ENCODE data around the gene SYT14.
A peak's percentile ranks its signal among the peaks of the same experiment; 100 is the strongest.
"Not testable (repeated sequence)": the region's sequence is repeated elsewhere in the genome, so short reads cannot be mapped to it uniquely, and the experiment has no call there.

The SYT14 gene

GRCh38 chr1:209898851-209899250 is 39.2 kb upstream of the SYT14 start:
- H3K9me3 ChIP-seq (replicated peaks; ENCODE audit: insufficient read depth, low read length); H3K27ac ChIP-seq (ENCODE audit: low read length); H3K4me1 ChIP-seq (ENCODE audit: low read length); H4K20me1 ChIP-seq (ENCODE audit: insufficient read depth, low read length); H3K27me3 ChIP-seq (replicated peaks; ENCODE audit: insufficient read depth, low read length); DNase-seq; H3F3A ChIP-seq (ENCODE audit: insufficient read depth, low read length); H3K4me3 ChIP-seq (ENCODE audit: low read length); H3K79me2 ChIP-seq (ENCODE audit: low read length); H3K36me3 ChIP-seq (replicated peaks; ENCODE audit: insufficient read depth, low read length); H3K9me2 ChIP-seq (replicated peaks; ENCODE audit: insufficient read depth, low read length); H2AFZ ChIP-seq (ENCODE audit: low read length); H3K9ac ChIP-seq (ENCODE audit: low read length); H3K4me2 ChIP-seq (ENCODE audit: low read depth, low read length): not testable (repeated sequence)

- H3K9ac ChIP-seq (ENCODE audit: low read length): no peak overlapping the region
- no peaks in the 10 kb centered on the region for H3K27me3 ChIP-seq (replicated peaks; ENCODE audit: insufficient read depth, low read length)
- H3K36me3 ChIP-seq (replicated peaks; ENCODE audit: insufficient read depth, low read length): no peaks in the 10 kb centered on the region
- no peak for TF ChIP-seq EZH2 (optimal IDR thresholded peaks at IDR 0.05; ENCODE audit: low read depth, low read length)
- no peak for TF ChIP-seq EZH2phosphoT487 (IDR thresholded peaks at IDR 0.05; ENCODE audit: low read length)
- peak; percentile 66 for TF ChIP-seq CTCF (IDR thresholded peaks at IDR 0.05; ENCODE audit: low read length)
- H3K4me1 ChIP-seq (ENCODE audit: low read length): no peaks in the 10 kb centered on the region
- no peak overlapping the region for H3K27ac ChIP-seq (ENCODE audit: low read length)
- no peaks in the 10 kb centered on the region for H4K20me1 ChIP-seq (ENCODE audit: insufficient read depth, low read length)
- no peaks in the 10 kb centered on the region for H3K9me2 ChIP-seq (replicated peaks; ENCODE audit: insufficient read depth, low read length)
- no peak overlapping the region for H3K4me3 ChIP-seq (ENCODE audit: low read length)
- no peak overlapping the region for H2AFZ ChIP-seq (ENCODE audit: low read length)
- H3K9me3 ChIP-seq (replicated peaks; ENCODE audit: insufficient read depth, low read length): no peaks in the 10 kb centered on the region
- DNase-seq: peak; percentile 29
- no peaks in the 10 kb centered on the region for H3K79me2 ChIP-seq (ENCODE audit: low read length)
- no peaks in the 10 kb centered on the region for H3F3A ChIP-seq (ENCODE audit: insufficient read depth, low read length)
- H3K4me2 ChIP-seq (ENCODE audit: low read depth, low read length): no peak overlapping the region
Observed at GRCh38 chr1:209899948-209900347, 38.1 kb upstream of the SYT14 start.

GRCh38 chr1:209900734-209901133 is 37.3 kb upstream of the SYT14 start:
- TF ChIP-seq CTCF (IDR thresholded peaks at IDR 0.05; ENCODE audit: low read length) (no peak), EZH2phosphoT487 (IDR thresholded peaks at IDR 0.05; ENCODE audit: low read length) (no peak), EZH2 (optimal IDR thresholded peaks at IDR 0.05; ENCODE audit: low read depth, low read length) (no peak)
- no peak for DNase-seq
- Histone ChIP-seq H3K27ac (ENCODE audit: low read length) (no peak overlapping the region), H3K9ac (ENCODE audit: low read length) (no peak overlapping the region), H4K20me1 (ENCODE audit: insufficient read depth, low read length) (no peaks in the 10 kb centered on the region), H3K4me1 (ENCODE audit: low read length) (no peaks in the 10 kb centered on the region), H3K9me2 (replicated peaks; ENCODE audit: insufficient read depth, low read length) (no peaks in the 10 kb centered on the region), H3K36me3 (replicated peaks; ENCODE audit: insufficient read depth, low read length) (no peaks in the 10 kb centered on the region), H3K4me3 (ENCODE audit: low read length) (no peak overlapping the region), H3K9me3 (replicated peaks; ENCODE audit: insufficient read depth, low read length) (no peaks in the 10 kb centered on the region), H3F3A (ENCODE audit: insufficient read depth, low read length) (no peaks in the 10 kb centered on the region), H3K79me2 (ENCODE audit: low read length) (no peaks in the 10 kb centered on the region), H3K4me2 (ENCODE audit: low read depth, low read length) (no peak overlapping the region), H3K27me3 (replicated peaks; ENCODE audit: insufficient read depth, low read length) (no peaks in the 10 kb centered on the region), H2AFZ (ENCODE audit: low read length) (no peak overlapping the region)

GRCh38 chr1:209901211-209901610 is 36.8 kb upstream of the SYT14 start:
- Histone ChIP-seq H3K9me3 (replicated peaks; ENCODE audit: insufficient read depth, low read length) (no peaks in the 10 kb centered on the region), H3K79me2 (ENCODE audit: low read length) (no peaks in the 10 kb centered on the region), H3K36me3 (replicated peaks; ENCODE audit: insufficient read depth, low read length) (no peaks in the 10 kb centered on the region), H3K4me2 (ENCODE audit: low read depth, low read length) (no peak overlapping the region), H3F3A (ENCODE audit: insufficient read depth, low read length) (no peaks in the 10 kb centered on the region), H4K20me1 (ENCODE audit: insufficient read depth, low read length) (no peaks in the 10 kb centered on the region), H3K27ac (ENCODE audit: low read length) (no peak overlapping the region), H3K4me3 (ENCODE audit: low read length) (no peak overlapping the region), H3K4me1 (ENCODE audit: low read length) (no peaks in the 10 kb centered on the region), H3K9me2 (replicated peaks; ENCODE audit: insufficient read depth, low read length) (no peaks in the 10 kb centered on the region), H2AFZ (ENCODE audit: low read length) (no peak overlapping the region), H3K9ac (ENCODE audit: low read length) (no peak overlapping the region), H3K27me3 (replicated peaks; ENCODE audit: insufficient read depth, low read length) (no peaks in the 10 kb centered on the region)
- DNase-seq: no peak
- TF ChIP-seq EZH2phosphoT487 (IDR thresholded peaks at IDR 0.05; ENCODE audit: low read length) (no peak), CTCF (IDR thresholded peaks at IDR 0.05; ENCODE audit: low read length) (no peak), EZH2 (optimal IDR thresholded peaks at IDR 0.05; ENCODE audit: low read depth, low read length) (no peak)

- not testable (repeated sequence) for H3F3A ChIP-seq (ENCODE audit: insufficient read depth, low read length); H3K79me2 ChIP-seq (ENCODE audit: low read length); H3K9me2 ChIP-seq (replicated peaks; ENCODE audit: insufficient read depth, low read length); H3K27me3 ChIP-seq (replicated peaks; ENCODE audit: insufficient read depth, low read length); H2AFZ ChIP-seq (ENCODE audit: low read length); H3K9ac ChIP-seq (ENCODE audit: low read length); H4K20me1 ChIP-seq (ENCODE audit: insufficient read depth, low read length); H3K9me3 ChIP-seq (replicated peaks; ENCODE audit: insufficient read depth, low read length); H3K27ac ChIP-seq (ENCODE audit: low read length); H3K4me3 ChIP-seq (ENCODE audit: low read length); H3K4me1 ChIP-seq (ENCODE audit: low read length); DNase-seq; H3K36me3 ChIP-seq (replicated peaks; ENCODE audit: insufficient read depth, low read length); H3K4me2 ChIP-seq (ENCODE audit: low read depth, low read length)
Observed at GRCh38 chr1:209904774-209905173, 33.2 kb upstream of the SYT14 start.
